Aorta (tissue), 5 donors: ENCODE results near the gene ANKRD34A. TPM values are rescaled to one million over a fixed set of nuclear protein-coding genes. Genes with fewer than 3 reads are reported as not detected.

Experiments
- ATAC-seq: fragments of 200-7000 bp; cut with Tn5 transposase; one replicate; pipeline ENCODE4 v1.9.1; 2022; ENCODE audit warnings: moderate library complexity; ENCODE audit not compliant: low FRiP score
- DNase-seq, 2 donors: peaks; one replicate each; pipeline ENCODE4 v3.0.0-alpha.2; 2020
- H3K27ac ChIP-seq, 2 donors: one replicate each; pipeline ENCODE4 v1.5.1; 2013; ENCODE audit warnings: low read length in 2 of 2, mild to moderate bottlenecking in 2 of 2, moderate library complexity in 2 of 2, control low read depth in 1 of 2, inconsistent platforms in 1 of 2, low read depth in 1 of 2
- H3K27me3 ChIP-seq, 2 donors: one replicate each; pipeline ENCODE4 v1.6.1; 2013; ENCODE audit warnings: control low read depth in 1 of 2, low read length in 1 of 2, mild to moderate bottlenecking in 1 of 2, moderate library complexity in 1 of 2; ENCODE audit not compliant: insufficient read depth in 2 of 2, control insufficient read depth in 1 of 2
- H3K36me3 ChIP-seq, 2 donors: one replicate each; pipeline ENCODE4 v1.6.1; 2013; ENCODE audit warnings: control low read depth in 1 of 2, low read length in 1 of 2, mild to moderate bottlenecking in 1 of 2; ENCODE audit not compliant: insufficient read depth in 2 of 2, control insufficient read depth in 1 of 2
- H3K4me1 ChIP-seq, 2 donors: one replicate each; pipeline ENCODE4 v1.6.1; 2013; ENCODE audit warnings: low read length in 2 of 2, control low read depth in 1 of 2, mild to moderate bottlenecking in 1 of 2, moderate library complexity in 1 of 2; ENCODE audit not compliant: insufficient read depth in 2 of 2, control insufficient read depth in 1 of 2
- H3K4me3 ChIP-seq, 2 donors: one replicate each; pipeline ENCODE4 v1.5.1; 2013; ENCODE audit warnings: low read length in 2 of 2, control low read depth in 1 of 2, mild to moderate bottlenecking in 1 of 2
- H3K9me3 ChIP-seq: one replicate; pipeline ENCODE4 v1.6.1; 2013; ENCODE audit warnings: mild to moderate bottlenecking, low read length; ENCODE audit not compliant: control insufficient read depth
- WGBS, 2 donors: extraction: QIAGEN DNeasy Blood & Tissue Kit; methylation state at CpG; one replicate each; pipeline ENCODE4 v1.1.7; 2013; 5-methylcytosine and 5-hydroxymethylcytosine counted together
- intact Hi-C, 2 donors: fragments of 100-400 bp; cut with DNase I; formaldehyde crosslinking; loops; one replicate each; pipeline versions ENCODE4 v1.14.2 to v1.15.0; 2022
- polyA plus RNA-seq, 2 donors: library from polyadenylated mRNA; stranded (reverse); fragments of 200-250 nt; gene quantifications; one replicate each; pipeline ENCODE4 v1.2.3, GENCODE V29; 2013
- total RNA-seq, 2 donors: library from RNA; stranded (reverse); fragmentation: NEBNext Ultra II Directional; extraction: Animal tissue kit (Norgen Biotek cat#: 25700); gene quantifications; one replicate each; pipeline ENCODE4 v1.2.1, GENCODE V29; 2021
- donor health status: healthy with polysubstance abuse.
- donor health status: Bipolar disorder and iron deficiency.
- donor health status: DM: no; HTN: no; CAD: no.
- donor health status: DM: no; HTN: no; CAD: no.
- donor health status: DM: yes; HTN: yes; CAD: no.

ANKRD34A gene
- total and polyA plus RNA-seq, 4 donors: 0.63 to 2.2 (median 1.7) TPM

DNA sequence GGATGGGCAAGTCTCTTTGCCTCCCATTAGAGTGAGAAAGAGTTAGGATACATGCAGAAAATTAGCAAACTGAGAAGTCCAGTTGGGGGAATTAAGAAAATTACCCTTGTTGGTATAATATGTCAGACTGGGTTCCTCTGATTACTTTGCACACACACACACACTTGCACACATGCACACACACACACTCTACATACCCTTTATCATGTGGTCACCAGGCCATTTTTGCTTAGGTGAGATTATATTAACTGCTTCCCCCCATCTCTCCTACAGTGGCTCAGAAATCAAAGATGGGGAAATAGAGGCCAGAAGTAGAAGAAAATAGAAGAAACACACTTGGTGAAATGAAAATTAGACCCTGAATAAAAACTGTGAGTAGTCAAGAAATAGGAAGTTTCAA lies 5.6 kb downstream of the ANKRD34A start:
- intact Hi-C loops: loop anchor here in 1 of 2 donors (5.0 to 10.0 kb wide), 2 partner anchors 41 to 84 kb away; partner anchors contain the start of gene PEX11B
- Histone ChIP-seq H3K4me1 (peaks cover 3 to 4% of the 10 kb centered on the region in 2 donors), H3K27ac (no peak overlapping the region), H3K27me3 (no peaks in the 10 kb centered on the region), H3K9me3 (no peaks in the 10 kb centered on the region), H3K36me3 (no peaks in the 10 kb centered on the region), H3K4me3 (no peak overlapping the region)
- ATAC-seq: no peak
- no peak for DNase-seq

DNA sequence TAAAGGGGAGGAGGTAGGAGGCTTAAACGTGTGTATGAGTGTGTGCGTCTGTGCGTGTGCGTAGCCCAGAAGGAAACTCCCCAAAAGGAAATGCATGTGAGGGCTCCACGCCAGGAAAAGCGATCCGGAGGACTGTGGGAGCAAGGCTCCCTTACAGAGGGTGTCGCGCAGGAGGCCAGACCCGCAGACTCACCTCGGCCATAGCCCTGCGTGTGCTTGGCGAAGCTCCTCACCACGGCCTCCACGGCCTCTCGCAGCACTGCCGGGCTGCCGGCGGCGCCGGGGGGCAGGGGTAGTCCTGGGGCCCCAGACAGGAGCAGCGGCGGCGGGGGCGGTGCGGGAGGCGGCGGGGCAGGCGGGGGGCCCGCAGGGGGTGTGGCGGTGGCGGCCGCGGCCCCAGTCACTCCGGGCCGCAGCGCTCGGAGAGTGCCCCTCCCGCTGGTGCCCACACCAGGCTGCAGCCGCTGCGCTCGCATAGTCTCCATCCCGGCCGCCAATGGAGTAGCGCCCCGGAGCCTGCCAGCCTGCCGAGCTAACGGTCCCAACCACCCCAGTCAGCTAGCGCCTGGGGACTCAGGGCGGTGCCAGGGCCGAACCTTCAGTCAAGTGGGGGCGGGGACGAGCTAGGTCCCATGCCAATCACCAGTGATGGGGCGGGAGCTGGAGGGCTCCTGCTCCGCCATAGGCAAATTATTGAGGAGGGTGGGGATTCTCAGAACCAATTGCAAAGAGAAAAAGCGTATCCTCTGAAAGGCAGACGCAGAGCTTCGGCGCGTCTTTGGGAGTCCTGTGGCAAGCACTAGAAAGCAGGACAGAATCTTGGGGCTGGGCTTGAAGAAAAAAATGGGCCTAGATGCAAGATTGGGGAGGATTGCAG lies 6.7 kb downstream of the ANKRD34A start, which contains the start of gene LIX1L:
Gene LIX1L, minus strand, starts transcription at position 575 of the 877 bp plus-strand sequence. Its CDS starts 90 bp downstream, at position 485.
- no peaks in the 10 kb centered on the region for H3K36me3 ChIP-seq
- peaks cover 3 to 4% of the 10 kb centered on the region in 2 donors for H3K4me1 ChIP-seq
- DNase-seq (peak; percentile 98), ATAC-seq (peak; percentile 92)
- WGBS, 2 donors: 0% methylated on average over 48 to 60 of the region's 60 CpGs
- no peaks in the 10 kb centered on the region for H3K9me3 ChIP-seq
- no peaks in the 10 kb centered on the region for H3K27me3 ChIP-seq
- intact Hi-C loops: loop anchor here in 1 of 2 donors (2.0 to 10.0 kb wide), 3 partner anchors 31 to 83 kb away; partner anchors contain the start of genes PEX11B and RBM8A
- H3K27ac ChIP-seq: peak within 1 kb of the TSS; percentile 89 to 97
- peak within 1 kb of the TSS; percentile 64 to 97 for H3K4me3 ChIP-seq

DNA sequence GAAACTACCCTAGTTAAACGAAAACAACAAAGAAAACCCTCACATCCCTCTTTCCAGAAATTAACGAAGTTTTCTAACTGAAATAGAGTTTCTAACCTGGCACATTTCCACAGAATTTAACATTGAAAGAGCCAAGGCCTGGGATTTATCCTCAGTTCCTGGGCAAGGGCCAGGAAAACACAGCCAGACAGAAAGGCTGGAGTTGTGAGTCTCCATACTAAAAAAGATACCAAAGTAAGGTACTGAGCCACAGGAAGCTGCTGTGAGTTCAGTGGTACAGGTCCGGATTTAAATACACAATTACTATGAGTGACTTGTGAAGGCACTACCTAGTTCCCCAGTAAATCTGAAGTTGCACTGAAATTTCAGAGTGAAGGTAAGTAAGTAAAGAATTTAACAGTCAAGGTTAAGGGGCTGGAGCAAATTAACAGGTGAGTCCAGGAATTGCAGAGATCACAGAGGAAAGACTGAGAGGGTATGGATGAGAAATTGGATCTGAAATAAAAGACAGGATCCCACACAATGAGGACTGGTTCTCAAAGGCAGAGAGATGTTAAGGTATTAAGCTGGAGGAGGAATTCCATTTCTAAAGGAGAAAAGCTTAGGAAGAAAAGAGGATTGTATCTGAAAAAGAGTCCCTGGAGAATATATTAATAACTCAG lies 7.5 kb downstream of the ANKRD34A start:
- Histone ChIP-seq H3K27me3 (no peaks in the 10 kb centered on the region), H3K4me3 (peak overlapping the region; percentile 64 to 97), H3K9me3 (no peaks in the 10 kb centered on the region), H3K4me1 (peaks cover 4 to 6% of the 10 kb centered on the region in 2 donors), H3K36me3 (no peaks in the 10 kb centered on the region), H3K27ac (peak overlapping the region; percentile 88 to 89)
- DNase-seq (no peak), ATAC-seq (no peak)
- intact Hi-C loops: loop anchor here in 1 of 2 donors (2.0 to 10.0 kb wide), 3 partner anchors 30 to 82 kb away; partner anchors contain the start of genes PEX11B and RBM8A
- 0 to 1% methylated on average over 3 of the region's 3 CpGs for WGBS, 2 donors

DNA sequence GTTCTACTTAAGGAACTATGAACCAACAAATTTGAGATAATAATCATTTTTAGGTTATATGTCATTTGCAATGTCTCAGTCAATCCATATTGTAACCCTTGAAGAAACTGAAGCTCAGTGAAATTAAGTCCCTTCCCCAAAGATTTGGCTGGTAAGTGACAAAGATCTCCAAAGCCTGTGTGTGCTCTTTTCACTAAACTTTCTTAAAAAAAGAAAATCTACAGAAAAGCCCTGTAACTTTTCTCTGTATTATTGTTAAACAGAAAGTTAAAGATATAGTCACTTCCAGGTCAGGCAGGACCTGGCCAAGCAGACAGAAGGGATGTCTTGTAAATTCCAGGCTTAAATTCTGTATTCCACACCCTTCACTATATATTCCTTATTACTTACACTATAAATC lies 8.0 kb downstream of the ANKRD34A start:
- peak overlapping the region in 1 of 2 donors; percentile 18 for H3K27ac ChIP-seq

DNA sequence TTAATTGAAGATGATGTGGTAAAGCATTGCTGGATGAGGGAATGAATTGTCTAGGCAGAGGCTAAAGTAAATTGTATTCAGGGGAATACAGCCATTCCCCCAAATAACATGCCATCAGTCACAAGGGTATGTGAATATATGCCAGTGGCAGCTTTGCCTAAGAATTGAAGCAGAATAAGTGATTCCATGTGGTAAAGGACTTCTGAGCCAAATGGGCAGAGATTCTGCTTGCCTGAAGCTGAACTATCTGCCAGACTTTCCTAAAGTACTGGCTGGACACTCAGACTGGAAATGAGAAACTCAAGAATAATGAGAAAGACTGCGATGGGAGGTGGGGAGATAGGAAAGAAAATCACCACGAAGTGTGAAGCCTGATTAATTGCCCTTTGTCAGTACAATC lies 8.9 kb downstream of the ANKRD34A start:
- no peaks in the 10 kb centered on the region for H3K36me3 ChIP-seq
- no peak overlapping the region for H3K27ac ChIP-seq
- 2 to 7% methylated on average over 2 of the region's 2 CpGs for WGBS, 2 donors
- H3K4me1 ChIP-seq: peaks cover 4 to 11% of the 10 kb centered on the region in 2 donors
- no peaks in the 10 kb centered on the region for H3K9me3 ChIP-seq
- H3K27me3 ChIP-seq: no peaks in the 10 kb centered on the region
- peak overlapping the region in 1 of 2 donors; percentile 9 for H3K4me3 ChIP-seq
- DNase-seq (no peak), ATAC-seq (no peak)
- intact Hi-C loops: loop anchor here in 1 of 2 donors (5.0 to 10.0 kb wide), 2 partner anchors 38 to 81 kb away; partner anchors contain the start of gene PEX11B

More for the DNA sequence above, 8.0 kb downstream of the ANKRD34A start:
- no peaks in the 10 kb centered on the region for H3K9me3 ChIP-seq
- no peaks in the 10 kb centered on the region for H3K27me3 ChIP-seq
- no peaks in the 10 kb centered on the region for H3K36me3 ChIP-seq
- ATAC-seq: no peak
- intact Hi-C loops: loop anchor here in 1 of 2 donors (2.0 to 10.0 kb wide), 3 partner anchors 30 to 82 kb away; partner anchors contain the start of genes PEX11B and RBM8A
- peak overlapping the region; percentile 8 to 97 for H3K4me3 ChIP-seq
- H3K4me1 ChIP-seq: peaks cover 4 to 11% of the 10 kb centered on the region in 2 donors
- DNase-seq: no peak

DNA sequence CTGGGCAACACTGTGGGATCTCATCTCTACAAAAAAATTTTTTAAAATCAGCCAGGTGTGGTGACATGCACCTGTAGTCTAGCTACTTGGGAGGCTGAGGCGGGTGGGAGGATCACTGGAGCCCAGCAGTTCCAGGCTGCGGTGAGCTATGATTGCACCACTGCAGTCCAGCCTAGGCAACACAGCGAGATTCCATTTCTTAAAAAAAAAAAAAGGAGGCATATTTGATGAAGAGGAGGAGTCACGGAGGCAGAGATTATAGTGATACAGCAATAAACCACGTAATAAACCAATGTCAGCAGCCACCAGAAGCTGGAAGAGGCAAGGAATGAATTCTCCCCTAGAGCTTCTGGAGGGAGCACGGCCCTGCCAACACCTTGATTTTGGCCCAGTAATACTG lies 10.5 kb downstream of the ANKRD34A start:
- no peak for DNase-seq
- H3K4me3 ChIP-seq: no peak overlapping the region
- H3K9me3 ChIP-seq: no peaks in the 10 kb centered on the region
- WGBS, 2 donors: 61 to 67% methylated on average over 6 of the region's 6 CpGs
- intact Hi-C loops: loop anchor here in 1 of 2 donors (10.0 kb wide), 1 partner anchor 79 kb away; no protein-coding TSS in a partner anchor
- no peaks in the 10 kb centered on the region for H3K27me3 ChIP-seq
- H3K36me3 ChIP-seq: no peaks in the 10 kb centered on the region
- ATAC-seq: no peak
- no peak overlapping the region for H3K27ac ChIP-seq
- H3K4me1 ChIP-seq: peaks cover 4 to 11% of the 10 kb centered on the region in 2 donors

DNA sequence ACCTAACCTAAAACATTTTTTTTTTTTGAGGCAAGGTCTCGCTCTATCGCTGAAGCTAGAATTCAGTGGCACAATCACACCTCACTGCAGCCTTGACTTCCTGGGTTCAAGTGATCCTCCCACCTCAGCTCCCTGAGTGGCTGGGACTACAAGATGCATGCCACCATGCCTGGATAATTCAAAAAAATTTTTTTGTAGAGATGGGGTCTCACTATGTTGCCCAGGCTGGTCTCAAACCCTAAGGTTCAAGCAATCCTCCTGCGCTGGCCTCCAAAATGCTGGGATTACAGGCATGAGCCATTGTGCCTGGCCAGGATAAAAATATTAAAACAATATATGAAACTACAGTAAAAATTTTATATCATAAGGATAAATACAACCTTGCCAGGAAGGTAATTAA lies 11.5 kb downstream of the ANKRD34A start:
- Histone ChIP-seq H3K9me3 (no peaks in the 10 kb centered on the region), H3K27me3 (no peaks in the 10 kb centered on the region), H3K4me3 (no peak overlapping the region), H3K36me3 (no peaks in the 10 kb centered on the region), H3K4me1 (peaks cover 4 to 11% of the 10 kb centered on the region in 2 donors), H3K27ac (no peak overlapping the region)
- no peak for ATAC-seq
- intact Hi-C loops: loop anchor here in 1 of 2 donors (10.0 kb wide), 1 partner anchor 78 kb away; no protein-coding TSS in a partner anchor
- DNase-seq: no peak
- 96 to 98% methylated on average over 3 of the region's 3 CpGs for WGBS, 2 donors

DNA sequence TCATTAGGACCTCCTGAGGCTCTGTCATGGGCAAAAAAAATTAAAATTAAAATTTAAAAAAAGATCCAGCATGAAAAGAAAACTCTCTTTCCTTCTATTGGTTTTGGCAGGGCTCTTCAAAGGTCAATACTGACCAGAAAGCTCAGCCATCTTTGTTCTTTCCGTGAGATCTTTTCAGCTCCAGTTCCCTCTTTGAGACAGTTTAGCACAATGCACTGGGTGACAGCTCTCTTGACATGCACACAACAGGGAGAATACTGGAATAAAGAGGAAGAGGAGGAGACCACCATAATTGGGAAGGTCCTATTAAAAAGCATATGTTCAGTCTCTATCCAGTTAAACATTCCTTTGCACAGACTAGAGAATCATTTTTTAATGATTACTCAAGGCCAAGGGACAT lies 12.8 kb downstream of the ANKRD34A start:
- Histone ChIP-seq H3K36me3 (peaks cover 0 to 2% of the 10 kb centered on the region in 2 donors), H3K9me3 (no peaks in the 10 kb centered on the region), H3K27ac (no peak overlapping the region), H3K27me3 (no peaks in the 10 kb centered on the region), H3K4me3 (no peak overlapping the region), H3K4me1 (peaks cover 4 to 11% of the 10 kb centered on the region in 2 donors)
- no peak for ATAC-seq
- intact Hi-C loops: loop anchor here in 1 of 2 donors (10.0 kb wide), 1 partner anchor 77 kb away; no protein-coding TSS in a partner anchor
- WGBS, 2 donors: 22 to 38% methylated on average over 1 of the region's 1 CpG
- DNase-seq: no peak
